Peyer's patch (tissue), 4 donors: ENCODE data around the gene PABPC1L. TPM values are rescaled to one million over a fixed set of nuclear protein-coding genes. Genes with fewer than 3 reads are reported as not detected.

Experiments used
- DNase-seq, 3 donors: peaks; one replicate each; pipeline ENCODE4 v3.0.0-alpha.2; 2017 to 2019
- H3K27ac ChIP-seq, 4 donors: fragments of 200-600 bp; sonication (generic); one replicate each; pipeline ENCODE4 v1.5.1; 2016 to 2019
- H3K27me3 ChIP-seq, 2 donors: fragments of 200-600 bp; sonication (generic); one replicate each; pipeline ENCODE4 v1.5.1; 2019
- H3K36me3 ChIP-seq, 3 donors: fragments of 200-600 bp; sonication (generic); one replicate each; pipeline ENCODE4 v1.5.1; 2016 to 2019
- H3K4me1 ChIP-seq, 4 donors: fragments of 200-600 bp; sonication (generic); one replicate each; pipeline ENCODE4 v1.5.1; 2016 to 2019
- H3K4me3 ChIP-seq, 4 donors: fragments of 200-600 bp; sonication (generic); 1 replicate in 3 of 4; 2 replicates in 1 of 4; pipeline ENCODE4 v1.5.1; 2016 to 2019; ENCODE audit warnings: mild to moderate bottlenecking in 1 of 4
- H3K9me3 ChIP-seq, 4 donors: fragments of 200-600 bp; sonication (generic); one replicate each; pipeline ENCODE4 v1.5.1; 2016 to 2019; ENCODE audit warnings: mild to moderate bottlenecking in 1 of 4
- POLR2A ChIP-seq, 2 donors: fragments of 450-650 bp; IDR thresholded peaks; one replicate each; pipeline ENCODE4 v1.5.1; 2017; ENCODE audit warnings: antibody characterized with exemption in 2 of 2, mild to moderate bottlenecking in 2 of 2, moderate library complexity in 2 of 2
- total RNA-seq, 4 donors: library from RNA; depleted of rRNA; stranded (reverse); fragments of >200 nt; gene quantifications; one replicate each; pipeline ENCODE4 v1.1.0, GENCODE V29; 2016
- TF ChIP-seq, protein P1 (sequence below), 6 experiments: fragments of 450-650 bp in 4 of 6; fragments of 200-600 bp in 2 of 6; sonication (generic) in 1 of 6; IDR thresholded peaks; one replicate each; pipeline ENCODE4 v1.5.1; 2017 to 2019; ENCODE audit warnings: antibody characterized with exemption in 6 of 6, mild to moderate bottlenecking in 3 of 6, moderate library complexity in 1 of 6

Gene PABPC1L
- total RNA-seq, 4 donors from 2014 or later = 10.5 to 123 (median 33.6) TPM

DNA sequence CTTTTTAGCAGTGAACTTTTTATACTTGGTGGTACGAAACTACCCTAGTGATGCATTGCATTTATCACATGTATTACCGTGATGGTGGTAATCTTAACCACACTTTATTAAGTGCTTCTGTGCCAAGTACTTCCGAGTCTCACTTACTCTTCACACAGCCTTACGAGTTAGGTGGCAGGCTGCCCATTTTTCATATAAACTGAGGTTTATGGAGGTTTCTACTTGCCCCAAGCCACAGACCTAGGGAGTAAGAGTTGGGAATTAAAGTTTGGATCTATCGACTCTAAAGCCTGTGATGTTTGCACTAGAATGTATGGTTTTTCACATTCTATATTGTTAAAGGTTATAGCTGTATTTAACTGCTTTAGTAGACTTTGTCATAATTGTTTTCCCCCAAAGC, 5.5 kb upstream of the PABPC1L start:
- TF ChIP-seq POLR2A (IDR thresholded peaks at IDR 0.05) = no peak
- TF ChIP-seq, protein P1, sequence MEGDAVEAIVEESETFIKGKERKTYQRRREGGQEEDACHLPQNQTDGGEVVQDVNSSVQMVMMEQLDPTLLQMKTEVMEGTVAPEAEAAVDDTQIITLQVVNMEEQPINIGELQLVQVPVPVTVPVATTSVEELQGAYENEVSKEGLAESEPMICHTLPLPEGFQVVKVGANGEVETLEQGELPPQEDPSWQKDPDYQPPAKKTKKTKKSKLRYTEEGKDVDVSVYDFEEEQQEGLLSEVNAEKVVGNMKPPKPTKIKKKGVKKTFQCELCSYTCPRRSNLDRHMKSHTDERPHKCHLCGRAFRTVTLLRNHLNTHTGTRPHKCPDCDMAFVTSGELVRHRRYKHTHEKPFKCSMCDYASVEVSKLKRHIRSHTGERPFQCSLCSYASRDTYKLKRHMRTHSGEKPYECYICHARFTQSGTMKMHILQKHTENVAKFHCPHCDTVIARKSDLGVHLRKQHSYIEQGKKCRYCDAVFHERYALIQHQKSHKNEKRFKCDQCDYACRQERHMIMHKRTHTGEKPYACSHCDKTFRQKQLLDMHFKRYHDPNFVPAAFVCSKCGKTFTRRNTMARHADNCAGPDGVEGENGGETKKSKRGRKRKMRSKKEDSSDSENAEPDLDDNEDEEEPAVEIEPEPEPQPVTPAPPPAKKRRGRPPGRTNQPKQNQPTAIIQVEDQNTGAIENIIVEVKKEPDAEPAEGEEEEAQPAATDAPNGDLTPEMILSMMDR (IDR thresholded peaks at IDR 0.05) = no peak
- Histone ChIP-seq H3K36me3 (peaks cover 0 to 67% (median 0%) of the 10 kb centered on the region in 3 donors), H3K4me1 (peaks cover 0 to 22% (median 0%) of the 10 kb centered on the region in 4 donors), H3K4me3 (no peak overlapping the region), H3K27me3 (no peaks in the 10 kb centered on the region), H3K9me3 (no peaks in the 10 kb centered on the region), H3K27ac (no peak overlapping the region)
- DNase-seq = no peak

DNA sequence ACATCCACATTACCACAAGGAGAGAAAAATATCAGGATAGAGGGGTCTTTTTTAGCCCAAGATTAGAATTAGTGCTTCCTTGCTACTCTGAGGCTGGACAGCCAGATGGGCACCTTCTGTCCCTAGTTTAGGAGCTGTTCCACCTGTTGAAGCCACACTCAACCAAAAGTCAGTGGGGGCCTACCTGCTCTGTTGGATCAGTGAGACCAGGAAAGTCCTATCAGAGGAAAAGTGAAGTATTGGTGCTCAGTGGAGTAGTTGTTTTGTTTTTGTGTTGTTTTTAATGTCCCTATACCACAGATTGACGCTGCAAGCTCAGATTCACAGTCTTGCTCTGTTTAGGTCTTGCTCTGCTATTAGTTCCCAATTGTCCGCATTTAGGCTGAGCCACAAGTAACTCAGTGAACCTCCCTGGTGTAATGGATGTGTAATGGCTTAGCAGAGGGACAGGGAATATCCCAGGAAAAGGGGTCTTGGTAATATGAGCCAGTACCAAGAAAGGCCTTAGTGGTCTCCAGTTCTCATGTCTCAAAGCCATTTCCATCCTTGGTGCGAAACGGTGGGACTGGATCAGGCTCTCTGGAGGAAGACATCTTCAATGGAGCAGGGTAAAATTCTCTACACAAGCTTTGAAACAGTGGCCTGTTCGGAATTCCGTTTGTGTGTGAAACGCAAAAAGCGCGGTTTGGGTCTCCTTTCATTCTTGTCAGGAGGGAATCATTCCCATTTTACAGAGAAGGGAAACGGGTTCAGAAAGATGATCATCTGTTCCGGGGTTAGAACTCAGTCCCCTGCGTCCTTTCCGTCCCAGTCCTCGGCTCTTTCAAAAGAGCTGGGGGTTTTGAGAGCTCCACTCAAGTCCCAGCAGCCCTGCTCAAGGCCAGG, 631 bp upstream of the PABPC1L start:
- peak overlapping the region; percentile 43 to 77 (median 62) for H3K4me3 ChIP-seq
- H3K4me1 ChIP-seq = peaks cover 0 to 18% (median 3%) of the 10 kb centered on the region in 4 donors
- H3K9me3 ChIP-seq = no peaks in the 10 kb centered on the region
- H3K27me3 ChIP-seq = no peaks in the 10 kb centered on the region
- H3K36me3 ChIP-seq = peaks cover 0 to 37% (median 0%) of the 10 kb centered on the region in 3 donors
- DNase-seq = no peak
- H3K27ac ChIP-seq = peak overlapping the region in 1 of 4 donors; percentile 73
- TF ChIP-seq, protein P1 (IDR thresholded peaks at IDR 0.05) = no peak
- TF ChIP-seq POLR2A (IDR thresholded peaks at IDR 0.05) = no peak

DNA sequence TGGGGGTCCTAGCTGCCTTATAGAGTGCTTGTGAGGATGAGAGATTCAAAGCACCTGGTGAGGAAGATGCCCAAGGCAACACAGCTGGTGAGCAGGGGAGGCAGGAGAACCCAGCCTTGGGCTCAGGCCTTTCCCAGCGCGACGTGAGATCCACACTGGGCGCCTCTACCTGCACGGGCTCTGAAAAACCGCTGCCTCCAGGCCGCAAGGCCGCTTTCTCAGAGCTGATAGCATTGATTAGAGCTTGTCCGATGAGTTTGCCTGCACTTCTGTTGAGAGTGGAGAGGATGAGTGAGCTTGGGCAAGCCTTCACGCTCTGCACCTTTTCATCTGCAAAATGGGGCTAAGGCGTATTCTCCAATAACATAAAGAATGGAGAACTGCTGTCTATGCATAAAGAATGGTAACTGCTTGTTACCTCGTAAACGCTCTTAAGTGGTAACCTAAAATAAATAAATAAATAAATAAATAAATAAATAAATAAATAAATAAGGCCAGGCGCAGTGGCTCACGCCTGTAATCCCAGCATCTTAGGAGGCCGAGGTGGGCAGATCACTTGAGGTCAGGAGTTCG, 916 bp downstream of the PABPC1L start:
- peak overlapping the region in 1 of 4 donors; percentile 73 for H3K27ac ChIP-seq
- no peak for TF ChIP-seq POLR2A (IDR thresholded peaks at IDR 0.05)
- TF ChIP-seq, protein P1 (IDR thresholded peaks at IDR 0.05) = no peak
- H3K27me3 ChIP-seq = no peaks in the 10 kb centered on the region
- H3K9me3 ChIP-seq = no peaks in the 10 kb centered on the region
- no peak for DNase-seq
- H3K4me3 ChIP-seq = peak overlapping the region; percentile 43 to 77 (median 62)
- H3K36me3 ChIP-seq = peaks cover 0 to 22% (median 0%) of the 10 kb centered on the region in 3 donors
- peaks cover 0 to 18% (median 3%) of the 10 kb centered on the region in 4 donors for H3K4me1 ChIP-seq

DNA sequence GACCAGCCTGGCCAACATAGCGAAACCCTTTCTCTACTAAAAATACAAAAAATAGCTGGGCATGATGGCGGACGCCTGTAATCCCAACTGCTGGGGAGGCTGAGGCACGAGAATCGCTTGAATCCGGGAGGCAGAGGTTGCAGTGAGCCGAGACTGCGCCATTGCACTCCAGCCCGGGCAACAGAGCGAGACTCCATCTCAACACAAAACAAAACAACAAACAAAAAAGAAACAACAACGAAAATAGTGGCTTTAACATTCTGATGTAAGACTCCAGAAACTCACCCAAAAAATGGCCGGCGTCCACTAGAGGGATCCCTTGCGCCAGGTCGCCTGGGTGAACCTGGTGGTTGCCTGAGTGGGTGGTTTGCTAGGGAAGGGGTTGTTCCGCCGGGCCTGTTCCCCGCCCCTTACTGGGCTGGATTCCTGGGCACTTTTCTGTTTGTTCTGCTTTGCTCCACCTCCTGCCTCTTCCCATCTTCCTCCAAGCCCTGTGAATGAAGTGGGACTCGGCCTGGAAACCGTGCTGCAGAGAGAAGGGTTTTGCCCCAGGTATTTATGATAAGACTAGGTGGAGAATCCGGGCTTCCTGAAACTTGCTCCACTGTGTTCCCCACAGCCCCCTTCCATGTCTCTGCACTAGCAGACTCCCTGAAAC, 1.5 kb downstream of the PABPC1L start:
- Histone ChIP-seq H3K27me3 (no peaks in the 10 kb centered on the region), H3K9me3 (no peaks in the 10 kb centered on the region), H3K27ac (no peak overlapping the region), H3K36me3 (peaks cover 0 to 16% (median 0%) of the 10 kb centered on the region in 3 donors), H3K4me3 (no peak overlapping the region), H3K4me1 (peaks cover 0 to 18% (median 3%) of the 10 kb centered on the region in 4 donors)
- TF ChIP-seq, protein P1 (IDR thresholded peaks at IDR 0.05) = peak in 4 of 6 experiments; percentile 8 to 28 (median 17)
- no peak for TF ChIP-seq POLR2A (IDR thresholded peaks at IDR 0.05)
- DNase-seq = peak in 2 of 3 donors; percentile 60 to 68

DNA sequence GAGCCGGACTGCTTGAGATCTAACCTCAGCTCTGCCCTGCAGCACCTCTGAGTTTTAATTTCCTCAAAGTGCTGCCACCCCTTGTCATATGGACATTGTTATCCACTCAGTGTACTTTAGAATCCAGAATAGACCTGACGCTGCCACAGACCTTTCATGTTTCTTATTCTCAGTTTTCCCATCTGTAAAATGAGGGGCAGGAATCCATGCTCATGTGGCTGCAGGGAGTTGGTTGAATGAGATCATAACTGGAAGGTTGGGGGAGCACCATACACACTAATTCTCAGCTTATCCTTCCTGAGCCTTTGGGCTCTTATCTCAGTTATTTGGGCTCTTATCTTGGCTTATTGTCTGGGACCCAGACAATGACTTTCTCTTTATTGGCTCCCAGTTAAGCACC, 2.3 kb downstream of the PABPC1L start:
- TF ChIP-seq, protein P1 (IDR thresholded peaks at IDR 0.05) = no peak
- TF ChIP-seq POLR2A (IDR thresholded peaks at IDR 0.05) = no peak
- DNase-seq = no peak
- H3K27ac ChIP-seq = no peak overlapping the region
- H3K4me3 ChIP-seq = no peak overlapping the region
- H3K36me3 ChIP-seq = peaks cover 0 to 8% (median 0%) of the 10 kb centered on the region in 3 donors
- H3K4me1 ChIP-seq = peaks cover 0 to 18% (median 3%) of the 10 kb centered on the region in 4 donors
- H3K9me3 ChIP-seq = no peaks in the 10 kb centered on the region
- H3K27me3 ChIP-seq = no peaks in the 10 kb centered on the region
